ENCODE results near the gene PRKCA.

DNA sequence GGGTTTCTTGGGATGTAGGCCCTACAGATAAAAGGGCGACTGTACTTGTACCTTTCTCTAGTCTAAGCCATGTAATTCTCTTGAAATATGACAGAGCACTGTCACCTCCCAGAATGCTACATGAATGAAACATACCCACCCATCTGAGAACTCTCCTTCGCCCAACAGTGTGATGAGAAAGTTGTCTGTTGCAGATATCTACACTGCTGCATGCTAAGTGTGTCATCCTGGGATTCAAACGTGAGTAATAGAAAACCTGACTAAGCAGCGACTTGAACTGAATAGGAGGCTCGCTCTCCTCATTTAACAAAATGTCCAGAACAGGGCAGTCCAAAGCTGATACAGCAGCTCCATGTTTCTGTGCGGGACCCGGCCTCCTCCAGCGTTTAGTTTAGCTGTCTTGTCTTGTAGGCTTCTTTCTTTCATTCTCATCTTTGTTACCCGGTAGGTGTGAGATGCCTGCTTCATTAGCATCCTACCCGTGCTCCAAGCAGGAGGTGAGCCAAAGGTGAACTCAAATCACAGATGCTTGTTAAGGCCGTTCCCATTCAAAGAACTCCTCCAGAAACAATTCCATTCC, 211.9 kb downstream of the PRKCA start:
- no peak for TF ChIP-seq GATA2 (IDR thresholded peaks at IDR 0.05; ENCODE audit: low read depth, low read length)
- no peak for TF ChIP-seq GATA3 (IDR thresholded peaks at IDR 0.05; ENCODE audit: low read depth, low read length)

Measured in SH-SY5Y (cell line).